Stimulated activated memory B cell treated with anti-CD40 and anti-IgM and Interleukin-4, amounts not matched to agents 10 μg/mL and 1 μg/mL and 100 μg/mL, for 72 hours (primary cell): ENCODE measurements around the gene PTPRN2.
A peak's percentile ranks its signal among the peaks of the same experiment; 100 is the strongest.
"Not testable (repeated sequence)": the region's sequence is repeated elsewhere in the genome, so short reads cannot be mapped to it uniquely, and the experiment has no call there.

Experiments
- ATAC-seq: fragments of 150-1000 bp; cut with Tn5 transposase; 2 replicates; pipeline ENCODE4 v1.10.0; 2021
- H3K27ac Mint-ChIP-seq: one replicate; pipeline ENCODE4 v1.8.0; 2022; ENCODE audit warnings: mild to moderate bottlenecking, mixed read lengths
- H3K27me3 Mint-ChIP-seq: one replicate; pipeline ENCODE4 v1.8.0; 2022; ENCODE audit warnings: mixed read lengths
- H3K36me3 Mint-ChIP-seq: one replicate; pipeline ENCODE4 v1.8.0; 2022; ENCODE audit warnings: mixed read lengths
- H3K4me1 Mint-ChIP-seq: one replicate; pipeline ENCODE4 v1.8.0; 2022; ENCODE audit warnings: mixed read lengths
- H3K4me3 Mint-ChIP-seq: one replicate; pipeline ENCODE4 v1.8.0; 2022; ENCODE audit warnings: mild to moderate bottlenecking, moderate library complexity, mixed read lengths
- H3K9me3 Mint-ChIP-seq: one replicate; pipeline ENCODE4 v1.8.0; 2022; ENCODE audit warnings: mixed read lengths

PTPRN2 gene

DNA sequence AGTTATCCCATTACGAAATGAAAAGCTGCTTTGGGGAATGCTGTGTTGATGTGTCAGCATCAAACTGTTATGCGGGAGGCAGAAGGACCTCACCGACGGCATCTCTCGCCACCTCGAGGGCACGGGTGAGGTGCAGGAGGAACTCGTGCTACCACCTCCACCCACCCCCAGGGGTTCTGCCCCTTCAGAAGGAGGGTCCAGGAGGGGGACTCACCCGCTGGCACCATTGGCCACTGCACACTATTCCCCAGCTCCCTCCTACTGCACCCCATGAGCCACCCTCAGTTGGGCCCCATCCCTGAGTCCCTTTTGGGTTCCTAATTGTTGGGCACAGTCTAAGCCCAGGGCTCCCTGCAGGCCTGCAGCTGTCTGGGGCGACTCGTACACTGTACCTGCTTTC, 236.6 kb downstream of the PTPRN2 start:
- Mint-ChIP-seq H3K4me3 (no peak overlapping the region), H3K36me3 (no peaks in the 10 kb centered on the region), H3K27me3 (peaks cover 8% of the 10 kb centered on the region), H3K27ac (no peak overlapping the region), H3K9me3 (peaks cover 8% of the 10 kb centered on the region), H3K4me1 (no peaks in the 10 kb centered on the region)
- ATAC-seq, result peak; percentile 56

DNA sequence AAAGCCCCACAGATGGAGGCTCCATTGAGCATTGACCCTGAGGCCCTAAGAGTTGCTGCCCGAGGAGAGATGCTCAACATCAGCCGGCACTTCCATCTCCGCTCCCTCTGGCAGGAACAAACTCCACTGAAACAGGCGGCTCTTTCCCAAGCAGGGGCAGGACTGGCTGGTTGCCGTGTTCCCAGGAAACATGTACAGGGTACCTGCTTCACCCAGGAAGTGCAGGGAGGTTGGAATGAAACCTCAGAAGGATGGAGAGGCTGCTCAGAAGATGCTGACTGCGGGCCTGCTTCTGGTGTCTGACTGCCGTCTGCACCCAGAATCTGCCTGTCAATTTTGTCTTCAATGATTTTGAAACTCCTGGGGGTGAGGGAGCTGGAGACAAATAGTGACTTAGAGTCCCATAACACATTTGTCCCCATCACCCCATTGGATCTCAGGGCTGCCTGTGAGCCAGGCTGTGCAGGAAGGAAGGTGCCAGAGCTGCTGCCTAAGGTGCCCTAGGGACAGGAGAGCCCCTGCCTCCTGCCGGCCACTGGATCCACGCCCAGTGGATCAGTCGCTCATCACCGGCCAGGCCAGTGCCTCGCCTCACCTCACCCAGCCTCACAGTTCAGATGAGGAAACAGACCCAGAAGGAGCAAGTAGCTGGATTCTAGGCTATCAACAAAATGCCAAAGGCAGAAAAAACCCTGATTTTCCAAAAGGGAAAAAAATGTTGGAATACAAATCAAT, 237.3 kb downstream of the PTPRN2 start:
- Mint-ChIP-seq H3K27ac (no peak overlapping the region), H3K4me3 (no peak overlapping the region), H3K27me3 (peaks cover 8% of the 10 kb centered on the region), H3K9me3 (peaks cover 8% of the 10 kb centered on the region), H3K36me3 (no peaks in the 10 kb centered on the region), H3K4me1 (no peaks in the 10 kb centered on the region)
- ATAC-seq, result peak; percentile 31

DNA sequence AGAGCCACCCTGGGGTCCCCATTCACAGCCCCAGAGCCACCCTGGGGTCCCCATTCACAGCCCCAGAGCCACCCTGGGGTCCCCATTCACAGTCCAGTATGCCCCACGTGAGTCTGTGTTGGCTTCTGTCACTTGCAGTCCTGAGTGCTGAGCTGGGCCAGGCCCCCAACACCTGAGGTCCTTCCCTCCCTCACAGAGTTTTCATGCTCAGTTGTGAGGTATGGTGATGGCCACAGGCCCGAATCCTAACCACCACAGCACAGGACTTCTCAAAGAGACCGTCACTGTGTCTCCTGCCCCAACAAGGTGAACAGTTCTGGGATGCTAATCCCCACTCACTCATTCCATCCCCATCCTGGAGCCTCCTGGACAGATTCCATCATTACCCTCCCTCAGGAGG, 239.2 kb downstream of the PTPRN2 start:
- Mint-ChIP-seq H3K9me3 (no peaks in the 10 kb centered on the region), H3K27me3 (peaks cover 8% of the 10 kb centered on the region), H3K36me3 (no peaks in the 10 kb centered on the region), H3K27ac (no peak overlapping the region), H3K4me1 (no peaks in the 10 kb centered on the region), H3K4me3 (no peak overlapping the region)
- no peak for ATAC-seq

DNA sequence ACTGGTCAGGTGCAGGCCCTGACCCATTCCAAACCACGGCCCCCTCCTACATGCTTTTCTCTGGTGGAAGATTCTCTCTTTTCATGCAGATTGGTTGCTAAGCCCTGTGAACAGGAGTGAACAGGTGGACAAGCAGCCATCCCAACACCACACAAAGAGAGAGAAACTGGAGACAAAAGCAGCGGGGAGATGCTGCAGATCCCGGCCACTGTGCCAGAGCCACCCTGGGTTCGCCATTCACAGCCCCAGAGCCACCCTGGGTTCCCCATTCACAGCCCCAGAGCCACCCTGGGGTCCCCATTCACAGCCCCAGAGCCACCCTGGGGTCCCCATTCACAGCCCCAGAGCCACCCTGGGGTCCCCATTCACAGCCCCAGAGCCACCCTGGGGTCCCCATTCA, 239.6 kb downstream of the PTPRN2 start:
- not testable (repeated sequence) for H3K4me3 Mint-ChIP-seq, H3K27me3 Mint-ChIP-seq, H3K27ac Mint-ChIP-seq, H3K36me3 Mint-ChIP-seq, ATAC-seq, H3K9me3 Mint-ChIP-seq, H3K4me1 Mint-ChIP-seq

DNA sequence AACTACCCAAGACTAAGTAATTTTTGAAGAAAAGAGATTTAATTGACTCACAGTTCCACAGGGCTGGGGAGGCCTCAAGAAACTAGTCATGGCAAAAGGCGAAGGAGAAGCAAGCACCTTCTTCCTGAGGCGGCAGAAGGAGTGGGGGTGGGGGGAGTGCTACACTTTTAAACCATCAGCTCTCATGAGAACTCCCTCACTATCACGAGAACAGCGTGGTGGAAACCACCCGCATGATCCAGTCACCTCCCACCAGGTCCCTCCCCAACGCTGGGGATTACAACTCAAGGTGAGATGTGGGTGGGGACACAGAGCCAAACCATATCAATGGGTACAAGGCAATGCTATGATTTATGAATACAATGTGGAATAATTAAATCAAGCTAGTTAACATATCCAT, 241.9 kb downstream of the PTPRN2 start:
- Mint-ChIP-seq H3K4me1 (no peaks in the 10 kb centered on the region), H3K27me3 (no peaks in the 10 kb centered on the region), H3K9me3 (peaks cover 14% of the 10 kb centered on the region), H3K4me3 (no peak overlapping the region), H3K27ac (no peak overlapping the region), H3K36me3 (no peaks in the 10 kb centered on the region)
- ATAC-seq, result no peak

DNA sequence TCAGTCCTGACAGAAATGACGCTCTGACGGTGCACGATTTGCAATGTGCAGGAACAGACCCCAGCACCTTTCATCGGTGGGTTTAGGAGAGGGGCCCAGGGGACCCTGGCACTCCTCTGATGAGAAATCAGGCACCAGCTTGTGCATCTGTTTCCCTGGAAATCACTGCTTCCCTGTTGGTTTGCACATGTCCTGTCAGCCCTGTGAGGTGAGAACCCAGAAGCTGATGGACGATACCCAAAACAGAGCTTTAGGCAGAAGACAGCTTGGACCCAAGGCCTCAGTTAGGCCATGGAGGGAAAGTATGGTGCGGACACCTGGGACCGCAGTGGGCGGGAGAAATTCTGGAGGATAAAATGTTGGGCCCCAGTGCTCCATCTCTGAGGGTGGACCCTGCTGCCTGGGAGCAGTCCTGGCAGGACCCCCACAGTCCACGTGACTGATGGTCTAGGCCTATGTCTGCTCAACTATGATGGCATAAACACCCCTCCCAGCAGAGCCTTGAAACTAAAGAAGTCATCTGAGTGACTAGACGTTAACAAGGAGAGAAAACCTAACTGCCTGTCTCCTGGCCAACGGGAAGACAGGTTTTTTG, 242.8 kb downstream of the PTPRN2 start:
- Mint-ChIP-seq H3K27me3 (no peaks in the 10 kb centered on the region), H3K4me1 (no peaks in the 10 kb centered on the region), H3K4me3 (no peak overlapping the region), H3K36me3 (no peaks in the 10 kb centered on the region), H3K9me3 (peaks cover 14% of the 10 kb centered on the region), H3K27ac (no peak overlapping the region)
- ATAC-seq, result no peak

DNA sequence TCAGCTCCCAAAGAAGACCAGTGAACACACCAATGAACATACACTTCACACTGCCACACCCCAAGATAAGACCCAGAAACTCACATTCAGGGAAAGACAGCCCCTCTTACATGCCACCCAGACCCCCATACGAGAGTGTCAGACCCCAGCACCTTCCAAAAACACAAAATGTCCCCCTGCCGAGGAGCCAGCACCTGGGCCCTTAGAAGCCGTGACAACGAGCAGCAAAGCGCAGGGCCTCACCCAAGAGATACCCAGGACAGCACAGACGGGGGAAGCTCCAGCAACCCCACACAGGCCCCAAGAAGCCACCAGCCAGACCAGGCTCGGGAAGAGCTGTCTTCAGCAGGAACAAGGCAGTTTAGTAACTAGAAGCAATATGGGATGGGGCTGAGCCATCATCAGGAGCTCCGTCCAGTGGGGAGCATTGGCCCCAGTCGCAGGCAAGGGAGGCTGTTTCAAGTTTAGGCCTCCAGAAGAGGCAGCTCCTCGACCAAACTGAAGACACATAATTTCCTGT, 243.6 kb downstream of the PTPRN2 start:
- no peaks in the 10 kb centered on the region for H3K4me1 Mint-ChIP-seq
- H3K27me3 Mint-ChIP-seq, result no peaks in the 10 kb centered on the region
- H3K27ac Mint-ChIP-seq, result no peak overlapping the region
- H3K9me3 Mint-ChIP-seq, result peaks cover 14% of the 10 kb centered on the region
- ATAC-seq, result no peak
- no peaks in the 10 kb centered on the region for H3K36me3 Mint-ChIP-seq
- H3K4me3 Mint-ChIP-seq, result no peak overlapping the region

DNA sequence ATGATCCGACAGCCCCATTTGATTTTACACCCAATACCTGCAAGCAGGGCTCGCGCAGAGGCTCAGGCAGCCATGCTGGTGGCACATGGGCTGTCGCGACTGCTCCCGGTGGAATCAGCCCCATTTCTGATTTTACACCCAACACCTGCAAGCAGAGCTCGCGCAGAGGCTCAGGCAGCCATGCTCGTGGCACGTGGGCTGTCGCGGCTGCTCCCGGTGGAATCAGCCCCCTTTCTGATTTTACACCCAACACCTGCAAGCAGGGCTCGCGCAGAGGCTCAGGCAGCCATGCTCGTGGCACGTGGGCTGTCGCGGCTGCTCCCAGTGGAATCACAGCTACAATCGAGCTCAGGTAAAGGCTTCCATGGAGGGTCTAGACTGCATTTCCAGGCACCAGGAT, 244.1 kb downstream of the PTPRN2 start:
- ATAC-seq, result no peak
- no peak overlapping the region for H3K27ac Mint-ChIP-seq
- H3K36me3 Mint-ChIP-seq, result no peaks in the 10 kb centered on the region
- peaks cover 14% of the 10 kb centered on the region for H3K9me3 Mint-ChIP-seq
- H3K4me1 Mint-ChIP-seq, result no peaks in the 10 kb centered on the region
- H3K27me3 Mint-ChIP-seq, result no peaks in the 10 kb centered on the region
- H3K4me3 Mint-ChIP-seq, result no peak overlapping the region

DNA sequence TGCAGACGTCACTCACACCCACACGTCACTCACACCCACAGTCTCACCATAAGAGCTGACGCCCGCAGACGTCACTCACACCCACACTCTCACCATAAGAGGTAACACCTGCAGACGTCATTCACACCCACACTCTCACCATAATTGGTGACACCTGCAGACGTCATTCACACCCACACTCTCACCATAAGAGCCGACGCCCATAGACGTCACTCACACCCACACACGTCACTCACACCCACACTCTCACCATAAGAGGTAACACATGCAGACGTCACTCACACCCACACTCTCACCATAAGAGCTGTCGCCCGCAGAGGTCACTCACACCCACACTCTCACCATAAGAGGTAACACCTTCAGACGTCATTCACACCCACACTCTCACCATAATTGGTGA, 246.5 kb downstream of the PTPRN2 start:
- ATAC-seq, H3K4me1 Mint-ChIP-seq, H3K27me3 Mint-ChIP-seq, H3K36me3 Mint-ChIP-seq, H3K27ac Mint-ChIP-seq, H3K4me3 Mint-ChIP-seq: not testable (repeated sequence)
- H3K9me3 Mint-ChIP-seq, result peaks cover 28% of the 10 kb centered on the region

DNA sequence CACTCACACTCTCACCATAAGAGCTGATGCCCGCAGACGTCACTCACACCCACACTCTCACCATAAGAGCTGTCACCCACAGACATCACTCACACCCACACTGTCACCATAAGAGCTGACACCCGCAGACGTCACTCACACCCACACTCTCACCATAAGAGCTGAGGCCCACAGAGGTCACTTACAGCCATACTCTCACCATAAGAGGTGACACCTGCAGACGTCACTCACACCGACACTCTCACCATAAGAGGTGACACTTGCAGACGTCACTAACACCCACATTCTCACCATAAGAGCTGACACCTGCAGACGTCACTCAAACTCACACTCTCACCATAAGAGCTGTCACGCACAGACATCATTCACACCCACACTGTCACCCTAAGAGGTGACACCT, 250.7 kb downstream of the PTPRN2 start:
- H3K4me3 Mint-ChIP-seq, H3K27me3 Mint-ChIP-seq, ATAC-seq, H3K4me1 Mint-ChIP-seq, H3K27ac Mint-ChIP-seq, H3K36me3 Mint-ChIP-seq: not testable (repeated sequence)
- H3K9me3 Mint-ChIP-seq, result peaks cover 37% of the 10 kb centered on the region

DNA sequence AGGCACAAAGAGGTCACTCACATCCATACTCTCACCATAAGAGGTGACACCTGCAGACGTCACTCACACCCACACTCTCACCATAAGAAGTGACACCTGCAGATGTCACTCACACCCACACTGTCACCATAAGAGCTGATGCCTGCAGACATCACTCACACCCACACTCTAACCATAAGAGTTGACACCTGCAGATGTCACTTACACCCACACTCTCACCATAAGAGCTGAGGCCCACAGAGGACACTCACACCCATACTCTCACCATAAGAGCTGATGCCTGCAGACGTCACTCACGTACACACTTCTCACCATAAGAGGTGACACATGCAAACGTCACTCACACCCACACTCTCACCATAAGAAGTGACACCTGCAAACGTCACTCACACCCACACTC, 255.1 kb downstream of the PTPRN2 start:
- H3K27ac Mint-ChIP-seq, result not testable (repeated sequence)

DNA sequence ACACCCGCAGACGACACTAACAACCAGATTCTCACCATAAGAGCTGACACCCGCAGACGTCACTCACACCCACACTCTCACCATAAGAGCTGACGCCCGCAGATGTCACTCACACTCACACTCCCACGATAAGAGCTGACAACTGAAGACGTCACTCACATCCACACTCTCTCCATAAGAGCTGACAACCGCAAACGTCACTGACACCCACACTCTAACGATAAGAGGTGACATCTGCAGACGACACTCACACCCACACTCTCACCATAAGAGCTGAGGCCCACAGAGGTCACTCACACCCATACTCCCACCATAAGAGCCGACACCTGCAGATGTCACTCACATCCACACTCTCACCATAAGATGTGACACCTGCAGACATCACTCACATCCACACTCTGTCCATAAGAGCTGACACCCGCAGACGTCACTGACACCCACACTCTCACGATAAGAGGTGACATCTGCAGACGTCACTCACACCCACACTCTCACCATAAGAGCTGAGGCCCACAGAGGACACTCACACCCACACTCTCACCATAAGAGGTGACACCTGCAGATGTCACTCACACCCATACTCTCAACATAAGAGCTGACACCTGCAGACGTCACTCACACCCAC, 255.7 kb downstream of the PTPRN2 start:
- not testable (repeated sequence) for ATAC-seq, H3K4me3 Mint-ChIP-seq, H3K36me3 Mint-ChIP-seq

More for the DNA sequence above, 255.1 kb downstream of the PTPRN2 start:
- ATAC-seq, H3K36me3 Mint-ChIP-seq, H3K4me1 Mint-ChIP-seq, H3K4me3 Mint-ChIP-seq, H3K27me3 Mint-ChIP-seq: not testable (repeated sequence)
- peaks cover 34% of the 10 kb centered on the region for H3K9me3 Mint-ChIP-seq

DNA sequence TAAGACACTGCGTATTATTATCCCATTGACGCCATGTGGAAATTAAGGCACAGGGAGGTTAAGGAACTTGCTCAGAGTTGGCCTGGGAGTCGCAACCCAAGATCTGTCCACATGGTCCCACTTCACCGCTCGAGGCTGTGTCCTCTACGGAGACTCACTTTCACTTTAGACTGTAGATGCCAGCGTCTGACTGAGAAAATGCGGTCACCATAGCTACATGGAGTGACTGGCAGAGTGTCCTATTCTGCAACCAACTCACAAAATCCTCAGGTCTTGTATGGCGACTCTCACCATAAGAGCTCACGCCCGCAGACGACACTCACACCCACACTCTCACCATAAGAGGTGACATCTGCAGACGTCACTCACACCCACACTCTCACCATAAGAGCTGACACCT, 257.9 kb downstream of the PTPRN2 start:
- ATAC-seq, result no peak
- Mint-ChIP-seq H3K9me3 (peaks cover 32% of the 10 kb centered on the region), H3K36me3 (no peaks in the 10 kb centered on the region), H3K27me3 (no peaks in the 10 kb centered on the region), H3K4me1 (no peaks in the 10 kb centered on the region), H3K4me3 (no peak overlapping the region), H3K27ac (no peak overlapping the region)

More for the DNA sequence above, 255.7 kb downstream of the PTPRN2 start:
- not testable (repeated sequence) for H3K27ac Mint-ChIP-seq, H3K4me1 Mint-ChIP-seq, H3K27me3 Mint-ChIP-seq
- peaks cover 34% of the 10 kb centered on the region for H3K9me3 Mint-ChIP-seq

DNA sequence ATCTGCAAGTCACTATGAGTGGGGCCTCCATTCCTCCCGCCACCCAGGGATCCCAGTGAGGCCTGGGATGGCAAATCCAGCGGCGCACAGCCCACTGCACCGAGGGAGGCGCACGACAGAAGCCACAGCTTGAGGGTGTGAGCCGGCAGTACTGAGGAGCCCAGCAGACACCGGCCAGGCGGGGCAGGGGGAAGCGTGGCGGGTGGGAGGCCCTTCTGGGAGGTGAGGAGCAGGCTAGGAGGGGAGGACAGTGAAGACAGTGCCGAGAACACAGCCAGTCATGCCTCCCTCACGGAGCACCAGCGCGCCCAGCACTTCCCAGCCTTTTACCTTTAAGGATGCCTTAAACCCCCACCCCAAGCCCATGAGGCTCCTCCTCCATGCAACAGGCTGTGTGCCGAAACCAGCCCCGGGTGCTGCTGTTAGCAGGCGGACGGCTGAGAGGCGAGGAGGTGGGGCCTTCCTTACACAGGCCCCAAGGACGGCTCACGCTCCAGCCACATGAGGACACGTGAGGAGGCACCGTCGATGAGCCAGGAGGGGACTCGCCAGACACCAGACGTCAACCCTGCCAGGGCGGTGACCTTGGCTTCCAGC, 258.5 kb downstream of the PTPRN2 start:
- Mint-ChIP-seq H3K36me3 (no peaks in the 10 kb centered on the region), H3K9me3 (peaks cover 32% of the 10 kb centered on the region), H3K4me3 (no peak overlapping the region), H3K27ac (no peak overlapping the region), H3K27me3 (no peaks in the 10 kb centered on the region), H3K4me1 (no peaks in the 10 kb centered on the region)
- no peak for ATAC-seq

DNA sequence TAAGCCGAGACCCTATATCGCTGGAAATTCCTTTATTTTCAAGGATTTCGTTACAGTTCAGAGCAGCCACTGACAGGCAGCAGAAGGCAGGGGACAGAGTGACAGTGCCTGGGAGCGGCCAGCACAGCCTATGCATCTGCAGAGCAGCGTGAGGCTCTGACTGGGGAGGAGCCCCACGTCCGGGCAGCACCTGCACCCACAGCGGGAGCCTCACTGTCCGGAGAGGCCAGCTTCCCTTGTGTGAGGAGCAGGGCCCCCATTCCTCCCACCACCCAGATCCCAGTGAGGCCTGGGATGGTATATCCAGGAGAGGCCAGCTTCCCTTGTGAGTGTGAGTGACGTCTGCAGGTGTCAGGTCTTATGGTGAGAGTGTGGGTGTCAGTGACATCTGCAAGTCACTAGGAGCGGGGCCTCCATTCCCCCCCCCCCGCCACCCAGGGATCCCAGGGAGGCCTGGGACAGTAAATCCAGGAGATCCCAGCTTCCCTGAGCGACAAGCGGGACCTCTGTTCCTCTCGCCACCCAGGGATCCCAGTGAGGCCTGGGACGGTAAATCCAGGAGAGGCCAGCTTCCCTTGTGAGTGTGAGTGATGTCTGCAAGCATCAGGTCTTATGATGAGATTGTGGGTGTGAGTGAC, 259.1 kb downstream of the PTPRN2 start:
- Mint-ChIP-seq H3K27ac (no peak overlapping the region), H3K4me1 (no peaks in the 10 kb centered on the region), H3K36me3 (no peaks in the 10 kb centered on the region), H3K9me3 (peaks cover 33% of the 10 kb centered on the region), H3K27me3 (no peaks in the 10 kb centered on the region), H3K4me3 (no peak overlapping the region)
- no peak for ATAC-seq
